ENCODE results near the gene MAGEA12. TPM values are rescaled to one million over a fixed set of nuclear protein-coding genes. Genes with fewer than 3 reads are reported as not detected.
"Not testable (repeated sequence)": the region's sequence is repeated elsewhere in the genome, so short reads cannot be mapped to it uniquely, and the experiment has no call there.

Gene MAGEA12
- total RNA-seq, 2 donors from 2014 or later = not detected

DNA sequence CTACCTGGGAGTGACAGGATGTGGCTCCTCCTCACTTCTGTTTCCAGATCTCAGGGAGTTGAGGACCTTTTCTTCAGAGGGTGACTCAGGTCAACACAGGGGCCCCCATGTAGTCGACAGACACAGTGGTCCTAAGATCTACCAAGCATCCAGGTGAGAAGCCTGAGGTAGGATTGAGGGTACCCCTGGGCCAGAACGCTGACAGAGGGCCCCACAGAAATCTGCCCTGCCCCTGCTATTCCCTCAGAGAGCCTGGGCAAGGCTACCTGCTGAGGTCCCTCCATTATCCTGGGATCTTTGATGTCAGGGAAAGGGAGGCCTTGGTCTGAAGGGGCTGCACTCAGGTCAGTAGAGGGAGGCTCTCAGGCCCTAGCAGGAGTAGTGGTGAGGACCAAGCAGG lies 1.5 kb downstream of the MAGEA12 start:
- no peak overlapping the region for H3K4me3 Mint-ChIP-seq
- H3K27ac Mint-ChIP-seq = no peak overlapping the region
- DNase-seq = no peak
- peaks cover 60% of the 10 kb centered on the region for H3K9me3 Mint-ChIP-seq
- Histone ChIP-seq H3K4me1 (ENCODE audit: control insufficient read depth, insufficient read depth, low read length) (no peaks in the 10 kb centered on the region), H3K9me3 (ENCODE audit: control insufficient read depth, low read length) (no peaks in the 10 kb centered on the region), H3K9ac (ENCODE audit: extremely low read depth, low read length, poor library complexity, severe bottlenecking) (no peak overlapping the region), H3K27ac (ENCODE audit: low read depth, low read length) (no peak overlapping the region), H3K27me3 (ENCODE audit: control insufficient read depth, insufficient read depth, low read length, poor library complexity, severe bottlenecking) (no peaks in the 10 kb centered on the region), H3K36me3 (ENCODE audit: control insufficient read depth, insufficient read depth, low read length) (no peaks in the 10 kb centered on the region), H3K4me3 (ENCODE audit: low read length) (no peak overlapping the region)
- H3K36me3 Mint-ChIP-seq (ENCODE audit: low read depth) = no peaks in the 10 kb centered on the region
- TF ChIP-seq CTCF (conservative IDR thresholded peaks at IDR 0.05) = no peak
- H3K27me3 Mint-ChIP-seq (ENCODE audit: insufficient read depth) = peaks cover 3% of the 10 kb centered on the region
- 96% methylated on average over 2 of the region's 2 CpGs; no CpG with 5 or more reads in 1 of the 2 experiments for WGBS, 2 experiments (ENCODE audit: insufficient coverage in 1 of 2, insufficient read length in 1 of 2)
- no peaks in the 10 kb centered on the region for H3K4me1 Mint-ChIP-seq

- H3K36me3 Mint-ChIP-seq (ENCODE audit: low read depth) = no peaks in the 10 kb centered on the region
- 84 to 100% methylated on average over 1 to 12 of the region's 12 CpGs for WGBS, 2 experiments (ENCODE audit: insufficient coverage in 1 of 2, insufficient read length in 1 of 2)
- H3K9me3 Mint-ChIP-seq = peaks cover 62% of the 10 kb centered on the region
Measured at GRCh38 chrX:152735860-152736511, 2.4 kb downstream of the MAGEA12 start.

GRCh38 chrX:152736528-152736927 lies 3.0 kb downstream of the MAGEA12 start:
- H3K27ac ChIP-seq (ENCODE audit: low read depth, low read length); H3K27me3 Mint-ChIP-seq (ENCODE audit: insufficient read depth): not testable (repeated sequence)

More at GRCh38 chrX:152735860-152736511, 2.4 kb downstream of the MAGEA12 start:
- H3K27me3 Mint-ChIP-seq (ENCODE audit: insufficient read depth) = peaks cover 3% of the 10 kb centered on the region
- no peaks in the 10 kb centered on the region for H3K4me1 Mint-ChIP-seq
- Histone ChIP-seq H3K9ac (ENCODE audit: extremely low read depth, low read length, poor library complexity, severe bottlenecking) (no peak overlapping the region), H3K36me3 (ENCODE audit: control insufficient read depth, insufficient read depth, low read length) (no peaks in the 10 kb centered on the region), H3K4me1 (ENCODE audit: control insufficient read depth, insufficient read depth, low read length) (no peaks in the 10 kb centered on the region), H3K27me3 (ENCODE audit: control insufficient read depth, insufficient read depth, low read length, poor library complexity, severe bottlenecking) (no peaks in the 10 kb centered on the region), H3K27ac (ENCODE audit: low read depth, low read length) (no peak overlapping the region), H3K4me3 (ENCODE audit: low read length) (no peak overlapping the region), H3K9me3 (ENCODE audit: control insufficient read depth, low read length) (no peaks in the 10 kb centered on the region)
- no peak for DNase-seq
- no peak for TF ChIP-seq CTCF (conservative IDR thresholded peaks at IDR 0.05)
- no peak overlapping the region for H3K27ac Mint-ChIP-seq
- H3K4me3 Mint-ChIP-seq = no peak overlapping the region

More at GRCh38 chrX:152736528-152736927, 3.0 kb downstream of the MAGEA12 start:
- peaks cover 60% of the 10 kb centered on the region for H3K9me3 Mint-ChIP-seq
- not testable (repeated sequence) for DNase-seq; H3K4me3 Mint-ChIP-seq; H3K4me1 Mint-ChIP-seq; H3K36me3 Mint-ChIP-seq (ENCODE audit: low read depth); H3K36me3 ChIP-seq (ENCODE audit: control insufficient read depth, insufficient read depth, low read length); H3K9ac ChIP-seq (ENCODE audit: extremely low read depth, low read length, poor library complexity, severe bottlenecking); H3K4me3 ChIP-seq (ENCODE audit: low read length); H3K27ac Mint-ChIP-seq; H3K4me1 ChIP-seq (ENCODE audit: control insufficient read depth, insufficient read depth, low read length); H3K27me3 ChIP-seq (ENCODE audit: control insufficient read depth, insufficient read depth, low read length, poor library complexity, severe bottlenecking); H3K9me3 ChIP-seq (ENCODE audit: control insufficient read depth, low read length)
- 88 to 95% methylated on average over 1 to 12 of the region's 12 CpGs for WGBS, 2 experiments (ENCODE audit: insufficient coverage in 1 of 2, insufficient read length in 1 of 2)
